IPS-NIHi11 (cell line): Measurements from ENCODE around the gene RHOT1.
A peak's percentile ranks its signal among the peaks of the same experiment; 100 is the strongest.
"Not testable (repeated sequence)": the region's sequence is repeated elsewhere in the genome, so short reads cannot be mapped to it uniquely, and the experiment has no call there.

Experiments used
- DNase-seq: peaks from one replicate; pipeline ENCODE4 v3.0.0; 2012; ENCODE audit warnings: mixed read lengths, low spot score

RHOT1 gene

GRCh38 chr17:32159586-32160438 is 17.5 kb downstream of the RHOT1 start:
- DNase-seq: no peak

GRCh38 chr17:32160526-32160925 is 18.2 kb downstream of the RHOT1 start:
- no peak for DNase-seq

- no peak for DNase-seq
Observed at GRCh38 chr17:32161029-32161428, 18.7 kb downstream of the RHOT1 start.

- no peak for DNase-seq
Observed at GRCh38 chr17:32161506-32162365, 19.4 kb downstream of the RHOT1 start.

GRCh38 chr17:32174889-32175288 is 32.6 kb downstream of the RHOT1 start:
- DNase-seq: no peak

- not testable (repeated sequence) for DNase-seq
Observed at GRCh38 chr17:32178679-32179078, 36.4 kb downstream of the RHOT1 start.

GRCh38 chr17:32179103-32179502 is 36.8 kb downstream of the RHOT1 start:
- not testable (repeated sequence) for DNase-seq

GRCh38 chr17:32179526-32179925 is 37.2 kb downstream of the RHOT1 start:
- not testable (repeated sequence) for DNase-seq

GRCh38 chr17:32180262-32180661 is 38.0 kb downstream of the RHOT1 start:
- DNase-seq: not testable (repeated sequence)

GRCh38 chr17:32185875-32186274 is 43.6 kb downstream of the RHOT1 start:
- no peak for DNase-seq

GRCh38 chr17:32187271-32187670 is 45.0 kb downstream of the RHOT1 start:
- no peak for DNase-seq

GRCh38 chr17:32189343-32189742 is 47.0 kb downstream of the RHOT1 start:
- DNase-seq: no peak

- no peak for DNase-seq
Observed at GRCh38 chr17:32191306-32191705, 49.0 kb downstream of the RHOT1 start.

- no peak for DNase-seq
Observed at GRCh38 chr17:32192379-32192778, 50.1 kb downstream of the RHOT1 start.

GRCh38 chr17:32197987-32198386 is 55.7 kb downstream of the RHOT1 start:
- DNase-seq: no peak

GRCh38 chr17:32206861-32207260 is 64.6 kb downstream of the RHOT1 start:
- DNase-seq: no peak

GRCh38 chr17:32208436-32208835 is 66.1 kb downstream of the RHOT1 start:
- DNase-seq: no peak

GRCh38 chr17:32209608-32210007 is 67.3 kb downstream of the RHOT1 start:
- DNase-seq: no peak

GRCh38 chr17:32211671-32212070 is 69.4 kb downstream of the RHOT1 start:
- DNase-seq: no peak

- DNase-seq: no peak
Observed at GRCh38 chr17:32215696-32216095, 73.4 kb downstream of the RHOT1 start.

GRCh38 chr17:32222621-32223020 is 80.3 kb downstream of the RHOT1 start:
- peak; percentile 24 for DNase-seq

- no peak for DNase-seq
Observed at GRCh38 chr17:32223703-32224102, 81.4 kb downstream of the RHOT1 start.

GRCh38 chr17:32226886-32227285 is 84.6 kb downstream of the RHOT1 start:
- peak; percentile 26 for DNase-seq
